IMR-90 (cell line): Measurements from ENCODE around the gene STX18. TPM values are rescaled to one million over a fixed set of nuclear protein-coding genes. Genes with fewer than 3 reads are reported as not detected.

ENCODE experiments used
- ATAC-seq: fragments of 200-7000 bp; cut with Tn5 transposase; 2 replicates; pipeline ENCODE4 v1.9.1; 2020; ENCODE audit warnings: low read depth, mild to moderate bottlenecking, moderate library complexity
- BruUV-seq: library from RNA; stranded (reverse); fragments of 400-500 nt; replicated peaks from 2 replicates; lab custom pipeline; 2021; lab: Mats Ljungman, UMichigan
- CTCF ChIA-PET: fragments of 300-600 bp; formaldehyde crosslinking; extraction: SDS; loops from one replicate; lab custom pipeline; 2021; ENCODE audit warnings: antibody characterized with exemption; lab: Yijun Ruan, JAX
- POLR2A ChIA-PET: fragments of 300-600 bp; sonication (Branson Sonifier 250); formaldehyde crosslinking; loops from one replicate; lab custom pipeline; 2022; ENCODE audit warnings: antibody characterized with exemption; ENCODE audit not compliant: unreplicated experiment; lab: Charles Lee
- DNase-seq: peaks from one replicate; pipeline ENCODE4 v3.0.0; 2013
- H2AFZ ChIP-seq: replicated peaks from 2 replicates; pipeline ENCODE3; 2013; ENCODE audit warnings: low read length, mild to moderate bottlenecking; ENCODE audit not compliant: poor library complexity
- H2AK5ac ChIP-seq: 2 replicates; pipeline ENCODE4 v1.6.1; 2013; ENCODE audit warnings: low read depth, low read length, inconsistent platforms
- H2AK9ac ChIP-seq: replicated peaks from 2 replicates; pipeline ENCODE3; 2013; ENCODE audit warnings: mild to moderate bottlenecking, low read depth, low read length, moderate library complexity; ENCODE audit not compliant: poor library complexity
- H2BK120ac ChIP-seq: 2 replicates; pipeline ENCODE4 v1.6.1; 2013; ENCODE audit warnings: low read depth, low read length, inconsistent platforms
- H2BK15ac ChIP-seq: 3 replicates; pipeline ENCODE4 v1.6.1; 2013; ENCODE audit warnings: low read depth, low read length, inconsistent platforms
- H2BK20ac ChIP-seq: 2 replicates; pipeline ENCODE4 v1.6.1; 2013; ENCODE audit warnings: low read depth, mild to moderate bottlenecking, inconsistent platforms, low read length, moderate library complexity
- H2BK5ac ChIP-seq: 2 replicates; pipeline ENCODE4 v1.6.1; 2013; ENCODE audit warnings: mild to moderate bottlenecking, low read depth, low read length, inconsistent platforms; ENCODE audit not compliant: poor library complexity, severe bottlenecking
- H3K14ac ChIP-seq: replicated peaks from 2 replicates; pipeline ENCODE4 v1.6.1; 2013; ENCODE audit warnings: low read depth, low read length, inconsistent platforms
- H3K18ac ChIP-seq: 2 replicates; pipeline ENCODE4 v1.6.1; 2013; ENCODE audit warnings: low read depth, low read length, control low read depth
- H3K23ac ChIP-seq: 2 replicates; pipeline ENCODE4 v1.6.1; 2013; ENCODE audit warnings: low read depth, low read length, inconsistent platforms
- H3K27ac ChIP-seq: 2 replicates; pipeline ENCODE4 v1.5.1; 2013; ENCODE audit warnings: mild to moderate bottlenecking, control low read depth, low read length; ENCODE audit not compliant: insufficient read depth
- H3K27me3 ChIP-seq: 2 replicates; pipeline ENCODE4 v1.6.1; 2013; ENCODE audit warnings: low read length; ENCODE audit not compliant: control insufficient read depth, insufficient read depth
- H3K36me3 ChIP-seq: 2 replicates; pipeline ENCODE4 v1.6.1; 2013; ENCODE audit warnings: low read length, mixed read lengths; ENCODE audit not compliant: control insufficient read depth, insufficient read depth
- H3K4ac ChIP-seq: 2 replicates; pipeline ENCODE4 v1.6.1; 2013; ENCODE audit warnings: low read depth, low read length, inconsistent platforms
- H3K4me1 ChIP-seq: 2 replicates; pipeline ENCODE4 v1.6.1; 2013; ENCODE audit warnings: low read length, mixed read lengths; ENCODE audit not compliant: control insufficient read depth, insufficient read depth
- H3K4me2 ChIP-seq: 2 replicates; pipeline ENCODE4 v1.6.1; 2013; ENCODE audit warnings: low read depth, mild to moderate bottlenecking, control low read depth, low read length, moderate library complexity
- H3K4me3 ChIP-seq: 2 replicates; pipeline ENCODE4 v1.5.1; 2013; ENCODE audit warnings: low read depth, mild to moderate bottlenecking, control low read depth, low read length, moderate library complexity; ENCODE audit not compliant: insufficient read depth
- H3K56ac ChIP-seq: 2 replicates; pipeline ENCODE4 v1.6.1; 2013; ENCODE audit warnings: low read length, inconsistent platforms; ENCODE audit not compliant: insufficient read depth; ENCODE audit errors: extremely low read depth
- H3K79me1 ChIP-seq, 2 experiments: 2 replicates each; pipeline ENCODE4 v1.6.1; 2013; ENCODE audit warnings: low read length in 2 of 2, inconsistent platforms in 1 of 2, low read depth in 1 of 2
- H3K9ac ChIP-seq: 2 replicates; pipeline ENCODE4 v1.6.1; 2013; ENCODE audit warnings: low read depth, low read length, control low read depth
- H3K9me1 ChIP-seq: 2 replicates; pipeline ENCODE4 v1.6.1; 2013; ENCODE audit warnings: low read length, inconsistent platforms; ENCODE audit not compliant: insufficient read depth
- H3K9me3 ChIP-seq: 2 replicates; pipeline ENCODE4 v1.6.1; 2013; ENCODE audit warnings: low read length; ENCODE audit not compliant: control insufficient read depth, insufficient read depth
- H4K20me1 ChIP-seq: 2 replicates; pipeline ENCODE4 v1.6.1; 2013; ENCODE audit warnings: low read length, inconsistent platforms; ENCODE audit not compliant: insufficient read depth
- H4K5ac ChIP-seq: 2 replicates; pipeline ENCODE4 v1.6.1; 2013; ENCODE audit warnings: mild to moderate bottlenecking, low read depth, low read length, control low read depth
- H4K8ac ChIP-seq, 2 experiments: 2 replicates each; pipeline ENCODE4 v1.6.1; 2013; ENCODE audit warnings: low read depth in 2 of 2, low read length in 2 of 2, control low read depth in 1 of 2, inconsistent platforms in 1 of 2
- H4K91ac ChIP-seq: 2 replicates; pipeline ENCODE4 v1.6.1; 2013; ENCODE audit warnings: low read depth, low read length, inconsistent platforms; ENCODE audit not compliant: insufficient read depth
- BHLHE40 ChIP-seq: fragments of 150-350 bp; IDR thresholded peaks from 2 replicates; pipeline ENCODE4 v1.6.1; 2016; ENCODE audit warnings: mild to moderate bottlenecking, low read depth, low read length
- CHD1 ChIP-seq: IDR thresholded peaks from 2 replicates; pipeline ENCODE4 v1.6.1; 2012; ENCODE audit warnings: low read depth, low read length, improper control_type of control experiment
- FOS ChIP-seq: fragments of 150-350 bp; IDR thresholded peaks from 2 replicates; pipeline ENCODE4 v1.6.1; 2016; ENCODE audit warnings: low read depth, low read length
- RAD21 ChIP-seq: IDR thresholded peaks from 2 replicates; pipeline ENCODE4 v1.6.1; 2012; ENCODE audit warnings: low read length, improper control_type of control experiment
- RCOR1 ChIP-seq: IDR thresholded peaks from 2 replicates; pipeline ENCODE4 v1.6.1; 2012; ENCODE audit warnings: mild to moderate bottlenecking, low read length, improper control_type of control experiment; ENCODE audit not compliant: insufficient replicate concordance
- WGBS, 2 experiments: methylation state at CpG; one replicate each; pipeline versions ENCODE4 v1.1.5 to v1.1.7; 2013; ENCODE audit warnings: missing lambda C conversion rate in 2 of 2; ENCODE audit not compliant: insufficient read length in 1 of 2; ENCODE audit errors: extremely low coverage in 2 of 2; 5-methylcytosine and 5-hydroxymethylcytosine counted together
- dilution Hi-C: fragments of 300-500 bp; cut with HindIII; formaldehyde crosslinking; loops from one replicate; pipeline ENCODE4 v1.14.3; 2018; ENCODE audit warnings: low sequenced_read_pairs; ENCODE audit not compliant: unreplicated experiment
- in situ Hi-C: fragments of 300-500 bp; cut with MboI; formaldehyde crosslinking; loops from 3 replicates; pipeline ENCODE4 v1.14.3; 2019; ENCODE audit warnings: low sequenced_read_pairs, inconsistent platforms, mixed read lengths
- intact Hi-C: fragments of 100-400 bp; cut with micrococcal nuclease; formaldehyde crosslinking; loops from 2 replicates; pipeline ENCODE4 v1.10.0; 2022
- polyA plus RNA-seq, 3 experiments: library from polyadenylated mRNA; depleted of rRNA; stranded (reverse); fragments of >200 nt; gene quantifications; 2 replicates each; pipeline ENCODE4 v1.2.3, GENCODE V29; 2012; ENCODE audit warnings: low replicate concordance in 1 of 3
- total RNA-seq: library from RNA; depleted of rRNA; stranded (reverse); fragments of >200 nt; gene quantifications from 2 replicates; pipeline ENCODE4 v1.2.3, GENCODE V29; 2012
- TF ChIP-seq, protein P1 (sequence below): fragments of 150-350 bp; IDR thresholded peaks from 2 replicates; pipeline ENCODE4 v1.6.1; 2017; ENCODE audit warnings: mild to moderate bottlenecking, antibody characterized with exemption, low read length, low read depth
- TF ChIP-seq, protein P2 (sequence below): fragments of 150-350 bp; IDR thresholded peaks from 2 replicates; pipeline ENCODE4 v1.6.1; 2016; ENCODE audit warnings: low read depth, mild to moderate bottlenecking, low read length, moderate library complexity, borderline replicate concordance
- TF ChIP-seq, protein P3 (sequence below): conservative IDR thresholded peaks from 2 replicates; pipeline ENCODE4 v1.5.1; 2012; ENCODE audit warnings: mild to moderate bottlenecking, low read depth, low read length, improper control_type of control experiment

STX18 gene
- total and polyA plus RNA-seq, 2 of the 4 experiments (the other 2 are of a cell fraction): 20.1 to 23.4 TPM

DNA sequence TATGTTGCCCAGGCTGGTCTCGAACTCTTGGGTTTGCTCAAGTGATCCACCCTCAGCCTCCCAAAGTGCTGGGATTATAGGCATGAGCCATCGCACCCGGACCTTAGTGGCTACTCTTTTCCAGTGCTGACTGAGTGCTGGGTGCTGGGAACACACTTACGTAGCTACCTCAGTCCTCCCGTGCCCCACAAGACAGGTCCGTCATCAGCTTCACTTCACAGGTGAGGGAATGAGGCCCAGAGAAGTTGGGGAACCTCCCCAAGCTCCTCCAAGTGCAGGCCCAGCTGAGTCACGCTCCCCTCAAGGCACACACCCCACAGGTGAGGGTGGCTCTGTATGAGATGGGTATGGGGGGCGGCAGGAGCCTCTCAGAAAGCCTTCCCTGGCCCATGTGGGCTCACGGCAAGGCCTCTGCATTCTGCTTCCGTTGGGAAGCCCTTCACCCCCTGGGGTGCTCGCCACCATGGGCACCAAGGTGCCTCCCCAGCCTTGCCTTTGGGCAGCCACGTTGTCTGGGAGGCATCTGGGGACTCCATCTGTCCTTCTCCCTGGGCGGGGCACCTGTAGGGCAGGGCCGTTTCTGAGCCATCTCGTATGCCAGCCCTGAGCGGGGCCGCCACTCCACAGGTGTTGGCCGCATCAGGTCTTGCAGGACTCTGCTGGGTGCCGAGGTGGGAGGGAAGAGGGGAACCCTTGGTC lies 126.6 kb downstream of the STX18 start:
- 0 out of 2 replicates have a peak, but pooled peaks cover 4% of the 10 kb centered on the region for H3K9me1 ChIP-seq
- 82% methylated on average over 10 of the region's 19 CpGs; no CpG with 5 or more reads in 1 of the 2 experiments for WGBS, 2 experiments

More for the DNA sequence above, 126.6 kb downstream of the STX18 start:
- Histone ChIP-seq H4K91ac (no peak overlapping the region), H2BK120ac (no peak overlapping the region), H3K56ac (no peak overlapping the region), H2AK9ac (no peak overlapping the region), H2BK15ac (no peak overlapping the region), H3K14ac (no peak overlapping the region), H4K5ac (no peak overlapping the region), H3K27ac (no peak overlapping the region), H3K4ac (no peak overlapping the region), H4K20me1 (no peaks in the 10 kb centered on the region), H3K4me2 (no peak overlapping the region), H2AK5ac (no peak overlapping the region), H3K27me3 (no peaks in the 10 kb centered on the region), H2AFZ (peak overlapping the region; percentile 44), H3K9ac (no peak overlapping the region), H3K4me1 (no peaks in the 10 kb centered on the region), H4K8ac (no peak overlapping the region), H3K79me1 (no peaks in the 10 kb centered on the region), H3K9me3 (no peaks in the 10 kb centered on the region), H3K18ac (no peak overlapping the region), H3K23ac (no peak overlapping the region), H2BK5ac (no peak overlapping the region), H3K4me3 (no peak overlapping the region), H2BK20ac (no peak overlapping the region), H3K36me3 (peaks cover 31% of the 10 kb centered on the region)
- BruUV-seq: no TSS peak
- TF ChIP-seq, protein P1, sequence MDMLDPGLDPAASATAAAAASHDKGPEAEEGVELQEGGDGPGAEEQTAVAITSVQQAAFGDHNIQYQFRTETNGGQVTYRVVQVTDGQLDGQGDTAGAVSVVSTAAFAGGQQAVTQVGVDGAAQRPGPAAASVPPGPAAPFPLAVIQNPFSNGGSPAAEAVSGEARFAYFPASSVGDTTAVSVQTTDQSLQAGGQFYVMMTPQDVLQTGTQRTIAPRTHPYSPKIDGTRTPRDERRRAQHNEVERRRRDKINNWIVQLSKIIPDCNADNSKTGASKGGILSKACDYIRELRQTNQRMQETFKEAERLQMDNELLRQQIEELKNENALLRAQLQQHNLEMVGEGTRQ: no peak
- TF ChIP-seq, protein P2, sequence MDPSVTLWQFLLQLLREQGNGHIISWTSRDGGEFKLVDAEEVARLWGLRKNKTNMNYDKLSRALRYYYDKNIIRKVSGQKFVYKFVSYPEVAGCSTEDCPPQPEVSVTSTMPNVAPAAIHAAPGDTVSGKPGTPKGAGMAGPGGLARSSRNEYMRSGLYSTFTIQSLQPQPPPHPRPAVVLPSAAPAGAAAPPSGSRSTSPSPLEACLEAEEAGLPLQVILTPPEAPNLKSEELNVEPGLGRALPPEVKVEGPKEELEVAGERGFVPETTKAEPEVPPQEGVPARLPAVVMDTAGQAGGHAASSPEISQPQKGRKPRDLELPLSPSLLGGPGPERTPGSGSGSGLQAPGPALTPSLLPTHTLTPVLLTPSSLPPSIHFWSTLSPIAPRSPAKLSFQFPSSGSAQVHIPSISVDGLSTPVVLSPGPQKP: no peak
- TF ChIP-seq FOS (no peak), BHLHE40 (no peak), RAD21 (no peak), CHD1 (no peak), RCOR1 (no peak)
- TF ChIP-seq, protein P3, sequence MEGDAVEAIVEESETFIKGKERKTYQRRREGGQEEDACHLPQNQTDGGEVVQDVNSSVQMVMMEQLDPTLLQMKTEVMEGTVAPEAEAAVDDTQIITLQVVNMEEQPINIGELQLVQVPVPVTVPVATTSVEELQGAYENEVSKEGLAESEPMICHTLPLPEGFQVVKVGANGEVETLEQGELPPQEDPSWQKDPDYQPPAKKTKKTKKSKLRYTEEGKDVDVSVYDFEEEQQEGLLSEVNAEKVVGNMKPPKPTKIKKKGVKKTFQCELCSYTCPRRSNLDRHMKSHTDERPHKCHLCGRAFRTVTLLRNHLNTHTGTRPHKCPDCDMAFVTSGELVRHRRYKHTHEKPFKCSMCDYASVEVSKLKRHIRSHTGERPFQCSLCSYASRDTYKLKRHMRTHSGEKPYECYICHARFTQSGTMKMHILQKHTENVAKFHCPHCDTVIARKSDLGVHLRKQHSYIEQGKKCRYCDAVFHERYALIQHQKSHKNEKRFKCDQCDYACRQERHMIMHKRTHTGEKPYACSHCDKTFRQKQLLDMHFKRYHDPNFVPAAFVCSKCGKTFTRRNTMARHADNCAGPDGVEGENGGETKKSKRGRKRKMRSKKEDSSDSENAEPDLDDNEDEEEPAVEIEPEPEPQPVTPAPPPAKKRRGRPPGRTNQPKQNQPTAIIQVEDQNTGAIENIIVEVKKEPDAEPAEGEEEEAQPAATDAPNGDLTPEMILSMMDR: no peak
- intact Hi-C loops (no loop called here), dilution Hi-C loops (no loop called here), in situ Hi-C loops (no loop called here)
- ATAC-seq: no peak
- CTCF ChIA-PET: no interaction called here
- no peak for DNase-seq
- POLR2A ChIA-PET: interaction anchor here (0.5 kb wide), 1 partner anchor 30 kb away, joined by 4 read pairs; no protein-coding TSS in a partner anchor
